ENCODE data around the gene MBP.

The MBP gene

GRCh38 chr18:77098538-77099174, 33.9 kb downstream of the MBP start:
- peak; percentile 6 for DNase-seq

- no peak for DNase-seq
These were observed 34.6 kb downstream of the MBP start for GRCh38 chr18:77098029-77098428.

GRCh38 chr18:77096936-77097886, 35.4 kb downstream of the MBP start:
- peak; percentile 88 for DNase-seq

- no peak for DNase-seq
These were observed 36.9 kb downstream of the MBP start for GRCh38 chr18:77095391-77096371.

- DNase-seq: no peak
These were observed 39.0 kb downstream of the MBP start for GRCh38 chr18:77093586-77093985.

- no peak for DNase-seq
These were observed 39.5 kb downstream of the MBP start for GRCh38 chr18:77093067-77093430.

- no peak for DNase-seq
These were observed 40.2 kb downstream of the MBP start for GRCh38 chr18:77092104-77093066.

GRCh38 chr18:77091366-77091765, 41.2 kb downstream of the MBP start:
- no peak for DNase-seq

GRCh38 chr18:77090546-77091174, 41.9 kb downstream of the MBP start:
- DNase-seq: no peak

GRCh38 chr18:77089723-77090285, 42.8 kb downstream of the MBP start:
- no peak for DNase-seq

- no peak for DNase-seq
These were observed 43.4 kb downstream of the MBP start for GRCh38 chr18:77088963-77089722.

GRCh38 chr18:77087393-77088141, 45.0 kb downstream of the MBP start:
- DNase-seq: no peak

- no peak for DNase-seq
These were observed 45.8 kb downstream of the MBP start for GRCh38 chr18:77086656-77087392.

- no peak for DNase-seq
These were observed 46.5 kb downstream of the MBP start for GRCh38 chr18:77086034-77086433.

GRCh38 chr18:77084688-77085035, 47.9 kb downstream of the MBP start:
- no peak for DNase-seq

- DNase-seq: no peak
These were observed 50.1 kb downstream of the MBP start for GRCh38 chr18:77082316-77082955.

GRCh38 chr18:77081390-77081778, 51.2 kb downstream of the MBP start:
- DNase-seq: no peak

GRCh38 chr18:77079954-77080682, 52.5 kb downstream of the MBP start:
- no peak for DNase-seq

Measured in NCI-H345 (cell line).